DND-41 (cell line): ENCODE data around the gene BEND6.

Source experiments
- ATAC-seq: fragments of 200-7000 bp; cut with Tn5 transposase; 3 replicates; pipeline ENCODE4 v1.9.1; 2021; ENCODE audit warnings: low read depth; ENCODE audit not compliant: insufficient read depth
- DNase-seq: peaks from one replicate; pipeline ENCODE4 v3.0.0-alpha.2; 2020
- H2AFZ ChIP-seq: 2 replicates; pipeline ENCODE4 v1.6.0; 2012; ENCODE audit warnings: low read depth, low read length
- H3K27ac ChIP-seq: 2 replicates; pipeline ENCODE4 v1.5.1; 2012; ENCODE audit warnings: low read length, inconsistent platforms
- H3K27me3 ChIP-seq: fragments of 200-600 bp; sonication (generic); 2 replicates; pipeline ENCODE4 v1.6.0; 2012; ENCODE audit warnings: low read length, mild to moderate bottlenecking, inconsistent platforms; ENCODE audit not compliant: insufficient read depth, poor library complexity
- H3K36me3 ChIP-seq: 2 replicates; pipeline ENCODE4 v1.5.1; 2012; ENCODE audit warnings: low read length, inconsistent platforms; ENCODE audit not compliant: insufficient read depth
- H3K4me1 ChIP-seq: 2 replicates; pipeline ENCODE4 v1.5.1; 2012; ENCODE audit warnings: mild to moderate bottlenecking, low read length; ENCODE audit not compliant: insufficient read depth
- H3K4me2 ChIP-seq: 2 replicates; pipeline ENCODE4 v1.6.0; 2012; ENCODE audit warnings: mild to moderate bottlenecking, moderate library complexity, low read length, inconsistent platforms; ENCODE audit not compliant: insufficient read depth
- H3K4me3 ChIP-seq, 2 experiments: fragments of 200-600 bp in 1 of 2; shearing (Covaris generic) in 1 of 2; 2 replicates each; pipeline ENCODE4 v1.5.1; 2012 to 2016; ENCODE audit warnings: inconsistent platforms in 2 of 2, low read length in 2 of 2, mild to moderate bottlenecking in 2 of 2, low read depth in 1 of 2, moderate library complexity in 1 of 2
- H3K79me2 ChIP-seq: 2 replicates; pipeline ENCODE4 v1.6.0; 2012; ENCODE audit warnings: low read length, inconsistent platforms; ENCODE audit not compliant: insufficient read depth
- H3K9ac ChIP-seq: 2 replicates; pipeline ENCODE4 v1.6.0; 2012; ENCODE audit warnings: low read depth, mild to moderate bottlenecking, inconsistent platforms, low read length, moderate library complexity
- H3K9me3 ChIP-seq: 2 replicates; pipeline ENCODE4 v1.5.1; 2012; ENCODE audit warnings: low read length, moderate library complexity, mild to moderate bottlenecking, inconsistent platforms; ENCODE audit not compliant: insufficient read depth, severe bottlenecking
- H4K20me1 ChIP-seq: 2 replicates; pipeline ENCODE4 v1.6.0; 2012; ENCODE audit warnings: low read length; ENCODE audit not compliant: insufficient read depth
- CTCF ChIP-seq: IDR thresholded peaks from 2 replicates; pipeline ENCODE4 v1.5.1; 2012; ENCODE audit warnings: borderline replicate concordance, low read length, moderate library complexity, mild to moderate bottlenecking; ENCODE audit not compliant: poor library complexity, severe bottlenecking; ENCODE audit errors: extremely low read depth
- EZH2 ChIP-seq: IDR thresholded peaks from 3 replicates; pipeline ENCODE4 v1.6.1; 2012; ENCODE audit warnings: borderline replicate concordance, low read depth, mild to moderate bottlenecking, moderate library complexity, low read length, inconsistent platforms; ENCODE audit not compliant: severe bottlenecking

The BEND6 gene

GRCh38 chr6:56909115-56909907, 45.6 kb upstream of the BEND6 start:
- no peaks in the 10 kb centered on the region for H3K9me3 ChIP-seq
- H3K27me3 ChIP-seq: peaks cover 4% of the 10 kb centered on the region
- H3K4me1 ChIP-seq: no peaks in the 10 kb centered on the region
- H3K36me3 ChIP-seq: no peaks in the 10 kb centered on the region
- no peak overlapping the region for H3K4me2 ChIP-seq
- no peak overlapping the region for H2AFZ ChIP-seq
- ATAC-seq: no peak
- no peak overlapping the region for H3K27ac ChIP-seq
- H3K9ac ChIP-seq: no peak overlapping the region
- no peaks in the 10 kb centered on the region for H4K20me1 ChIP-seq
- TF ChIP-seq CTCF: no peak
- no peak for TF ChIP-seq EZH2
- H3K79me2 ChIP-seq: no peaks in the 10 kb centered on the region
- DNase-seq: no peak
- H3K4me3 ChIP-seq: no peak overlapping the region

- no peak overlapping the region for H3K9ac ChIP-seq
- no peak overlapping the region for H3K27ac ChIP-seq
- no peaks in the 10 kb centered on the region for H3K9me3 ChIP-seq
- DNase-seq: no peak
- H3K36me3 ChIP-seq: no peaks in the 10 kb centered on the region
- no peaks in the 10 kb centered on the region for H3K4me1 ChIP-seq
- peaks cover 4% of the 10 kb centered on the region for H3K27me3 ChIP-seq
- ATAC-seq: no peak
- no peaks in the 10 kb centered on the region for H3K79me2 ChIP-seq
- H3K4me2 ChIP-seq: no peak overlapping the region
- no peaks in the 10 kb centered on the region for H4K20me1 ChIP-seq
- TF ChIP-seq EZH2 (no peak), CTCF (no peak)
- H3K4me3 ChIP-seq: no peak overlapping the region
- no peak overlapping the region for H2AFZ ChIP-seq
Measured at GRCh38 chr6:56911847-56912246, 43.1 kb upstream of the BEND6 start.

- no peaks in the 10 kb centered on the region for H4K20me1 ChIP-seq
- no peak for ATAC-seq
- no peak overlapping the region for H3K9ac ChIP-seq
- no peaks in the 10 kb centered on the region for H3K9me3 ChIP-seq
- no peak for DNase-seq
- peaks cover 4% of the 10 kb centered on the region for H3K27me3 ChIP-seq
- no peak overlapping the region for H3K4me3 ChIP-seq
- H3K4me2 ChIP-seq: no peak overlapping the region
- no peaks in the 10 kb centered on the region for H3K79me2 ChIP-seq
- H2AFZ ChIP-seq: no peak overlapping the region
- H3K4me1 ChIP-seq: no peaks in the 10 kb centered on the region
- no peak for TF ChIP-seq CTCF
- TF ChIP-seq EZH2: no peak
- H3K36me3 ChIP-seq: no peaks in the 10 kb centered on the region
- H3K27ac ChIP-seq: no peak overlapping the region
Measured at GRCh38 chr6:56913285-56914074, 41.4 kb upstream of the BEND6 start.
